Measurements from ENCODE around the gene SARDH.

- TF ChIP-seq POLR2A (IDR thresholded peaks at IDR 0.05; ENCODE audit: low read depth, low read length) (no peak), POLR2AphosphoS5 (IDR thresholded peaks at IDR 0.05; ENCODE audit: low read depth, low read length) (no peak), TAF1 (IDR thresholded peaks at IDR 0.05; ENCODE audit: borderline replicate concordance, low read depth, low read length) (no peak)
These were observed 930 bp downstream of the SARDH start for GRCh38 chr9:133737071-133737773.
